Measurements from ENCODE around the gene RIPPLY3. TPM values are rescaled to one million over a fixed set of nuclear protein-coding genes. Genes with fewer than 3 reads are reported as not detected.

RIPPLY3 gene
- total and polyA plus RNA-seq, 2 donors (not counting 1 experiment from before 2014, with no cell fraction given) = not detected

DNA sequence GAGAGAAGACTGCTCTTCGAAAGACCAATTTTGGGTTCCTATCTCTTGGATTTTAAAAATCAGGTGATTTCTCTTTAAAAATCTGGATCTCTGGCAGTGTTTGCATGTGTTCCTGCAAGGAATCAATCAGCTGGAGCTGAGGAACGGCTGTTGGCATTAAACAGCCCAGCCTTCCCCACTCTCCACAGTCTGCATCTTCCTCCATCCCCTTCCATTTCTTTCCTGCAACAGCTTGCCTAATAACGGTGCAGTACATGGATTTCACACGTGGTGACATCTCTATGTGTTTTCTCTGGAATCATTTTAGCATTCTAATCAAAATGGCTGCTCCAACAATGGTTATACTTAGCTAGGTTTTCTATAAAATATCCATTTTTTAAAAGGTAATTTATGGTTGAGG, 20.0 kb downstream of the RIPPLY3 start:
- no peaks in the 10 kb centered on the region for H3K4me1 Mint-ChIP-seq

DNA sequence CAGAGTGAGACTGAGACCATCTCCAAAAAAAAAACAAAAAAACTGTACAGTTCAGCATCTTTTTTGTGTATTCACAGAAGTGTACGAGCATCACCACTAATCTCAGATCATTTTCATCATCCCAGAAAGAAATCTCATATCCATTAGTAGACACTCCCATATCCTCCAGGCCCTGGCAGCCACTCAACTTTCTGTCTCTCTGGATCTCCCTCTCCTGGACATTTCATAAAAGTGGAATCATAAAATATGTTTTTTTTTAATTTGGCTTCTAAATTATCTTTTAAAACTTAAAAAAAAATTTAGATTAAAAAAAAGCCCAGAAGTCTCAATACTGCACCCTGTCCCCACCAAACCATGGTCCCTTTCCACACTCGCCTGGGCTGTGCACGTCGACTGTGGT, 22.1 kb downstream of the RIPPLY3 start:
- POLR2A ChIA-PET = no interaction called here

More for the DNA sequence above, 20.0 kb downstream of the RIPPLY3 start:
- Histone ChIP-seq H2AFZ (ENCODE audit: insufficient read depth, low read depth, low read length, poor library complexity, severe bottlenecking) (no peak overlapping the region), H3K27ac (ENCODE audit: low read length in 2 of 2) (no peak overlapping the region), H3K9me3 (ENCODE audit: control extremely low read depth in 1 of 3, control insufficient read depth in 2 of 3, insufficient read depth in 1 of 3, low read length in 2 of 3) (peaks cover 0 to 4% (median 0%) of the 10 kb centered on the region in 3 donors), H3K27me3 (replicated peaks in 1 of 4; ENCODE audit: control extremely low read depth in 1 of 4, control insufficient read depth in 3 of 4, insufficient read depth in 4 of 4, low read length in 3 of 4) (no peaks in the 10 kb centered on the region), H3K36me3 (replicated peaks in 1 of 2; ENCODE audit: control extremely low read depth in 1 of 2, control insufficient read depth in 1 of 2, extremely low read depth in 1 of 2, insufficient read depth in 2 of 2, low read length in 1 of 2) (no peaks in the 10 kb centered on the region), H4K20me1 (ENCODE audit: control insufficient read depth, insufficient read depth, low read length, poor library complexity, severe bottlenecking) (no peaks in the 10 kb centered on the region), H3K79me2 (ENCODE audit: control insufficient read depth, insufficient read depth, low read length) (no peaks in the 10 kb centered on the region), H3K4me1 (ENCODE audit: control insufficient read depth in 2 of 2, insufficient read depth in 2 of 2, low read length in 2 of 2) (no peaks in the 10 kb centered on the region), H3K9ac (ENCODE audit: low read length) (no peak overlapping the region), H3K4me2 (replicated peaks; ENCODE audit: low read depth, low read length, poor library complexity, severe bottlenecking) (no peak overlapping the region), H3K4me3 (ENCODE audit: control extremely low read depth in 1 of 5, extremely low read depth in 1 of 5, insufficient read depth in 1 of 5, low read depth in 2 of 5, low read length in 4 of 5) (no peak overlapping the region)
- peaks cover 4% of the 10 kb centered on the region for H3K27me3 Mint-ChIP-seq
- 65% methylated on average over 4 of the region's 4 CpGs for WGBS (ENCODE audit: insufficient coverage)
- H3K4me3 Mint-ChIP-seq = no peak overlapping the region
- ATAC-seq (ENCODE audit: low read depth) (no peak), DNase-seq (no peak)
- no peaks in the 10 kb centered on the region for H3K9me3 Mint-ChIP-seq (ENCODE audit: insufficient read depth)
- CTCF ChIA-PET = interaction anchor here (1.3 kb wide), 1 partner anchor 17 kb away, joined by 4 read pairs; no protein-coding TSS in a partner anchor
- H3K27ac Mint-ChIP-seq = no peak overlapping the region
- TF ChIP-seq, protein P1, sequence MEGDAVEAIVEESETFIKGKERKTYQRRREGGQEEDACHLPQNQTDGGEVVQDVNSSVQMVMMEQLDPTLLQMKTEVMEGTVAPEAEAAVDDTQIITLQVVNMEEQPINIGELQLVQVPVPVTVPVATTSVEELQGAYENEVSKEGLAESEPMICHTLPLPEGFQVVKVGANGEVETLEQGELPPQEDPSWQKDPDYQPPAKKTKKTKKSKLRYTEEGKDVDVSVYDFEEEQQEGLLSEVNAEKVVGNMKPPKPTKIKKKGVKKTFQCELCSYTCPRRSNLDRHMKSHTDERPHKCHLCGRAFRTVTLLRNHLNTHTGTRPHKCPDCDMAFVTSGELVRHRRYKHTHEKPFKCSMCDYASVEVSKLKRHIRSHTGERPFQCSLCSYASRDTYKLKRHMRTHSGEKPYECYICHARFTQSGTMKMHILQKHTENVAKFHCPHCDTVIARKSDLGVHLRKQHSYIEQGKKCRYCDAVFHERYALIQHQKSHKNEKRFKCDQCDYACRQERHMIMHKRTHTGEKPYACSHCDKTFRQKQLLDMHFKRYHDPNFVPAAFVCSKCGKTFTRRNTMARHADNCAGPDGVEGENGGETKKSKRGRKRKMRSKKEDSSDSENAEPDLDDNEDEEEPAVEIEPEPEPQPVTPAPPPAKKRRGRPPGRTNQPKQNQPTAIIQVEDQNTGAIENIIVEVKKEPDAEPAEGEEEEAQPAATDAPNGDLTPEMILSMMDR (IDR thresholded peaks at IDR 0.05) = no peak
- no peak for TF ChIP-seq EZH2 (IDR thresholded peaks at IDR 0.05; ENCODE audit: borderline replicate concordance, insufficient read depth, low read depth, low read length, poor library complexity, severe bottlenecking)
- POLR2A ChIA-PET = no interaction called here
- intact Hi-C loops (cut with micrococcal nuclease) = no loop called here

More for the DNA sequence above, 22.1 kb downstream of the RIPPLY3 start:
- Histone ChIP-seq H3K27ac (ENCODE audit: low read length in 2 of 2) (no peak overlapping the region), H3K4me3 (ENCODE audit: control extremely low read depth in 1 of 5, extremely low read depth in 1 of 5, insufficient read depth in 1 of 5, low read depth in 2 of 5, low read length in 4 of 5) (no peak overlapping the region), H3K4me2 (replicated peaks; ENCODE audit: low read depth, low read length, poor library complexity, severe bottlenecking) (no peak overlapping the region), H2AFZ (ENCODE audit: insufficient read depth, low read depth, low read length, poor library complexity, severe bottlenecking) (no peak overlapping the region), H3K79me2 (ENCODE audit: control insufficient read depth, insufficient read depth, low read length) (no peaks in the 10 kb centered on the region), H3K4me1 (ENCODE audit: control insufficient read depth in 2 of 2, insufficient read depth in 2 of 2, low read length in 2 of 2) (no peaks in the 10 kb centered on the region), H3K36me3 (replicated peaks in 1 of 2; ENCODE audit: control extremely low read depth in 1 of 2, control insufficient read depth in 1 of 2, extremely low read depth in 1 of 2, insufficient read depth in 2 of 2, low read length in 1 of 2) (no peaks in the 10 kb centered on the region), H4K20me1 (ENCODE audit: control insufficient read depth, insufficient read depth, low read length, poor library complexity, severe bottlenecking) (no peaks in the 10 kb centered on the region), H3K27me3 (replicated peaks in 1 of 4; ENCODE audit: control extremely low read depth in 1 of 4, control insufficient read depth in 3 of 4, insufficient read depth in 4 of 4, low read length in 3 of 4) (no peaks in the 10 kb centered on the region), H3K9ac (ENCODE audit: low read length) (no peak overlapping the region), H3K9me3 (ENCODE audit: control extremely low read depth in 1 of 3, control insufficient read depth in 2 of 3, insufficient read depth in 1 of 3, low read length in 2 of 3) (no peaks in the 10 kb centered on the region)
- intact Hi-C loops (cut with micrococcal nuclease) = no loop called here
- no peak overlapping the region for H3K4me3 Mint-ChIP-seq
- TF ChIP-seq, protein P1 (IDR thresholded peaks at IDR 0.05) = no peak
- no peak for TF ChIP-seq EZH2 (IDR thresholded peaks at IDR 0.05; ENCODE audit: borderline replicate concordance, insufficient read depth, low read depth, low read length, poor library complexity, severe bottlenecking)
- H3K9me3 Mint-ChIP-seq (ENCODE audit: insufficient read depth) = no peaks in the 10 kb centered on the region
- no peaks in the 10 kb centered on the region for H3K4me1 Mint-ChIP-seq
- peaks cover 11% of the 10 kb centered on the region for H3K27me3 Mint-ChIP-seq
- ATAC-seq (ENCODE audit: low read depth) (no peak), DNase-seq (no peak)
- CTCF ChIA-PET = no interaction called here
- no peak overlapping the region for H3K27ac Mint-ChIP-seq
- WGBS (ENCODE audit: insufficient coverage) = 100% methylated on average over 4 of the region's 4 CpGs
